NOMO-1 treated with dmso at 0.1 percent for 144 hours (cell line): ENCODE results near the gene OR4C11.

Experiments
- DNase-seq: peaks from one replicate; lab custom pipeline; 2025; ENCODE audit not compliant: unreplicated experiment; lab: John Stamatoyannopoulos, UW

OR4C11 gene

GRCh38 chr11:55607545-55607944 is at the start of gene OR4C11:
TSS of gene OR4C11 (minus strand) at chr11:55607645. CDS start at chr11:55604373, 3,272 bp downstream.
- DNase-seq: no peak

GRCh38 chr11:55655096-55655495 is 47.7 kb upstream of the OR4C11 start:
- no peak for DNase-seq

GRCh38 chr11:55652560-55652959 is 45.1 kb upstream of the OR4C11 start:
- DNase-seq: no peak

GRCh38 chr11:55648027-55648426 is 40.6 kb upstream of the OR4C11 start, which contains the start of gene OR4S2:
TSS of gene OR4S2 (plus strand) at chr11:55648327. CDS start at chr11:55650904, 2,577 bp downstream.
- DNase-seq: no peak

GRCh38 chr11:55634813-55635212 is 27.4 kb upstream of the OR4C11 start, which contains the start of gene OR4P4:
TSS of gene OR4P4 (plus strand) at chr11:55635113.
- DNase-seq: no peak

- no peak for DNase-seq
Measured at GRCh38 chr11:55624531-55624930, 17.1 kb upstream of the OR4C11 start.

GRCh38 chr11:55572548-55572947 is 34.9 kb downstream of the OR4C11 start:
- DNase-seq: no peak

- no peak for DNase-seq
Measured at GRCh38 chr11:55571828-55572227, 35.6 kb downstream of the OR4C11 start, which contains the start of gene OR4C16. TSS of gene OR4C16 (plus strand) at chr11:55572128. CDS start at chr11:55572128, 0 bp downstream.

GRCh38 chr11:55554169-55554568 is 53.3 kb downstream of the OR4C11 start, which contains the start of gene OR4C15:
TSS of gene OR4C15 (plus strand) at chr11:55554469. CDS start at chr11:55554469, 0 bp downstream.
- DNase-seq: no peak
